Karpas-422 (cell line): ENCODE results near the gene NIN. TPM values are rescaled to one million over a fixed set of nuclear protein-coding genes. Genes with fewer than 3 reads are reported as not detected.
"Not testable (repeated sequence)": the region's sequence is repeated elsewhere in the genome, so short reads cannot be mapped to it uniquely, and the experiment has no call there.

Experiments used
- DNase-seq: peaks from one replicate; pipeline ENCODE4 v3.0.0-alpha.2; 2015
- H2AFZ ChIP-seq: fragments of 200-600 bp; sonication (generic); 2 replicates; pipeline ENCODE4 v1.6.1; 2014; ENCODE audit warnings: antibody characterized with exemption, low read length, mixed read lengths
- H3K27ac ChIP-seq: fragments of 200-600 bp; sonication (generic); 2 replicates; pipeline ENCODE4 v1.5.1; 2014; ENCODE audit warnings: mild to moderate bottlenecking, low read length, moderate library complexity
- H3K27me3 ChIP-seq: fragments of 200-600 bp; sonication (generic); 2 replicates; pipeline ENCODE4 v1.6.1; 2014; ENCODE audit warnings: low read length, mixed read lengths
- H3K36me3 ChIP-seq: fragments of 200-600 bp; sonication (generic); 2 replicates; pipeline ENCODE4 v1.6.1; 2014; ENCODE audit warnings: low read length, mixed read lengths; ENCODE audit not compliant: insufficient read depth
- H3K4me1 ChIP-seq: fragments of 200-600 bp; sonication (generic); 2 replicates; pipeline ENCODE4 v1.6.1; 2014; ENCODE audit warnings: mild to moderate bottlenecking, low read length, mixed read lengths
- H3K4me2 ChIP-seq: fragments of 200-600 bp; sonication (generic); 2 replicates; pipeline ENCODE4 v1.6.1; 2014; ENCODE audit warnings: low read length, low read depth, mild to moderate bottlenecking; ENCODE audit not compliant: poor library complexity, severe bottlenecking
- H3K4me3 ChIP-seq: fragments of 200-600 bp; sonication (generic); 2 replicates; pipeline ENCODE4 v1.5.1; 2014; ENCODE audit warnings: mild to moderate bottlenecking, antibody characterized with exemption, low read length, mixed read lengths
- H3K79me2 ChIP-seq: fragments of 200-600 bp; sonication (generic); 2 replicates; pipeline ENCODE4 v1.6.1; 2014; ENCODE audit warnings: mild to moderate bottlenecking, low read length, mixed read lengths
- H3K9ac ChIP-seq: fragments of 200-600 bp; sonication (generic); 2 replicates; pipeline ENCODE4 v1.6.0; 2014; ENCODE audit warnings: low read length
- H3K9me2 ChIP-seq: fragments of 200-600 bp; sonication (generic), shearing (Covaris generic); replicated peaks from 2 replicates; pipeline ENCODE4 v1.6.0; 2014; ENCODE audit warnings: mild to moderate bottlenecking, low read length, moderate library complexity; ENCODE audit not compliant: insufficient read depth
- H3K9me3 ChIP-seq: fragments of 300-700, 200-600 bp; sonication (generic); 2 replicates; pipeline ENCODE4 v1.6.1; 2014; ENCODE audit warnings: low read length, mixed read lengths
- H4K20me1 ChIP-seq: fragments of 200-600 bp; sonication (generic); 2 replicates; pipeline ENCODE4 v1.6.1; 2014; ENCODE audit warnings: mild to moderate bottlenecking, antibody characterized with exemption, low read length, low read depth; ENCODE audit not compliant: insufficient read depth
- total RNA-seq: library from RNA; depleted of rRNA; stranded (reverse); fragments of >200 nt; shearing (Covaris generic); gene quantifications from 2 replicates; pipeline ENCODE4 v1.2.3, GENCODE V29; 2014; ENCODE audit warnings: low replicate concordance

NIN gene
- total RNA-seq, 1 experiment from 2014 or later: 59.4 TPM

DNA sequence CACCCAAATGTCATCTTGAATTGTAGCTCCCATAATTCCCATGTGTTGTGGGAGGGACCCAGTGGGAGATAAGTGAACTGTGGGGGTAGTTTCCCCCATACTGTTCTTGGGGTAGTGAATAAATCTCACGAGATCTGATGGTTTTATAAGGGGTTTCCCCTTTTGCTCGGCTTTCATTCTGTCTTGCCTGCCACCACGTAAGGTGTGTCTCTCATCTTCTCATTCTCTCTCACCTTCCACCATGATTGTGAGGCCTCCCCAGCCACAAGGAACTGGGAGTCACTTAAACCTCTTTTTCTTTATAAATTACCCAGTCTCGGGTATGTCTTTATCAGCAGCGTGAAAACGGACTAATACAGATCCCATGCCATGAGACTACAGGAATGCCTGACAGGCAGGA lies 11.7 kb downstream of the NIN start:
- Histone ChIP-seq H3K79me2 (peaks cover 71% of the 10 kb centered on the region), H3K4me1 (peaks cover 62% of the 10 kb centered on the region), H3K36me3 (peaks cover 22% of the 10 kb centered on the region), H4K20me1 (peaks cover 10% of the 10 kb centered on the region), H3K27ac (0 out of 2 replicates have a peak overlapping the region, but pooled peaks have one; percentile 17)
- H3K4me2 ChIP-seq, H2AFZ ChIP-seq, H3K9ac ChIP-seq, H3K9me3 ChIP-seq, H3K9me2 ChIP-seq, H3K27me3 ChIP-seq, DNase-seq, H3K4me3 ChIP-seq: not testable (repeated sequence)

DNA sequence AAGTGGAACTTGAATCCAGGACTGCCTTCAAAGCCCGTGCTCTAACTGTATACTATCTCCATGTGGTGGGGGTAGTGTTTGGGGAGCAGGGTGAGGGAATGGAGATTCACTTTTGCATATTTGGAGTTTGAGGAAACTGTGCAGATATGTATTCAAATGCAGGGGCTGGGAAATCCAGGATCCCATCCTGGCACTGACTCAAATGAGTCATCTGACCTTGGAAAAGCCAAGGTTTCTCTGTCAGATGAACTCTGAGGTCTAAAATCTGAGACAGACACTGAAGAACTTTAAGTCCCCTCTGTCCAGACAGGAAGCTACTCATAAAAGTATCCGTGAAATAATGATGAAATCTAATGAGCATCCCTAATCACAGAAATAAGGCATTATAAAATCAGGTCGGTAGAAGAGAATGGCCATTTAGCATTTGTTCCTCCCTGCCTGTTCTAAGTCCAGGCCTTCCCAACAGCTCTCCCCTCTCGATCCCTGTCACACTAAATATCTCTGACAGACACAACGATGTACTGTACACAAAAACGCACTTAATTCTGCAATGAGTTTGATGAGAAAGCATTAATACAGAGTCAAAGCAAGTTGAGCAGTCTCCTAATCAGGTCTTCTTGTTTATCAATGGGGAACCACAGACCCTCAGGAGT lies 14.4 kb downstream of the NIN start:
- no peak overlapping the region for H3K27ac ChIP-seq
- H3K9ac ChIP-seq: no peak overlapping the region
- no peaks in the 10 kb centered on the region for H3K27me3 ChIP-seq
- peaks cover 53% of the 10 kb centered on the region for H3K4me1 ChIP-seq
- H3K79me2 ChIP-seq: peaks cover 87% of the 10 kb centered on the region
- H3K9me2 ChIP-seq: no peaks in the 10 kb centered on the region
- no peak overlapping the region for H3K4me2 ChIP-seq
- H4K20me1 ChIP-seq: peaks cover 14% of the 10 kb centered on the region
- peaks cover 22% of the 10 kb centered on the region for H3K36me3 ChIP-seq
- no peak overlapping the region for H3K4me3 ChIP-seq
- no peak overlapping the region for H2AFZ ChIP-seq
- no peak for DNase-seq
- no peaks in the 10 kb centered on the region for H3K9me3 ChIP-seq

DNA sequence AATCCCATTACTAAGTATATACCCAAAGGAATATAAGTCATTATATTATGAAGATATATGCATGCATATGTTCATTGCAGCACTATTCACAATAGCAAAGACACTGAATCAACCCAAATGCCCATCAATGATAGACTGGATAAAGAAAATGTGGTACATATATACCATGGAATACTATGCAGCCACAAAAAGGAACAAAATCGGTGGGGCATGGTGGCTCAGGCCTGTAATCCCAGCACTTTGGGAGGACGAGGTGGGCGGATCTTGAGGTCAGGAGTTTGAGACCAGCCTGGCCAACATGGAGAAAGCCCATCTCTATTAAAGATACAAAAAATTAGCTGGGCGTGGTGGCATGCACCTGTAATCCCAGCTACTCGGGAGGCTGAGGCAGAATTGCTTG lies 15.4 kb downstream of the NIN start:
- peaks cover 81% of the 10 kb centered on the region for H3K79me2 ChIP-seq
- not testable (repeated sequence) for H3K4me3 ChIP-seq, DNase-seq, H2AFZ ChIP-seq, H3K4me2 ChIP-seq, H3K9me3 ChIP-seq, H3K9me2 ChIP-seq, H3K9ac ChIP-seq, H3K27ac ChIP-seq, H3K27me3 ChIP-seq
- H3K4me1 ChIP-seq: peaks cover 43% of the 10 kb centered on the region
- peaks cover 14% of the 10 kb centered on the region for H4K20me1 ChIP-seq
- H3K36me3 ChIP-seq: peaks cover 22% of the 10 kb centered on the region

DNA sequence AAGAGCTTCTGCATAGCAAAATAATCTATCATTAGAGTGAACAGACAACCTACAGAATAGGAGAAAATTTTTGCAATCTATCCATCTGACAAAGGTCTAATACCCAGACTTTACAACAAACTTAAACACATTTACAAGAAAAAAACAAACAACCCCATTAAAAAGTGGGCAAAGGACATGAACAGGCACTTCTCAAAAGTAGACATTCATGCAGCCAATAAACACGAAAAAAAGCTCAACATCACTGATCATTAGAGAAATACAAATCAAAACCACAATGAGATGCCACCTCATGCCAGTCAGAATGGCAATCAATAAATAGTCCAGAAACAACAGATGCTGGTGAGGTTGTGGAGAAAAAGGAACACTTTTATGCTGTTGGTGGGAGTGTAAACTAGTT lies 15.9 kb downstream of the NIN start:
- Histone ChIP-seq H4K20me1 (peaks cover 14% of the 10 kb centered on the region), H3K79me2 (peaks cover 76% of the 10 kb centered on the region), H3K4me1 (peaks cover 39% of the 10 kb centered on the region), H3K36me3 (peaks cover 18% of the 10 kb centered on the region)
- not testable (repeated sequence) for H3K9ac ChIP-seq, H3K27ac ChIP-seq, DNase-seq, H3K27me3 ChIP-seq, H3K4me3 ChIP-seq, H2AFZ ChIP-seq, H3K9me3 ChIP-seq, H3K9me2 ChIP-seq, H3K4me2 ChIP-seq

DNA sequence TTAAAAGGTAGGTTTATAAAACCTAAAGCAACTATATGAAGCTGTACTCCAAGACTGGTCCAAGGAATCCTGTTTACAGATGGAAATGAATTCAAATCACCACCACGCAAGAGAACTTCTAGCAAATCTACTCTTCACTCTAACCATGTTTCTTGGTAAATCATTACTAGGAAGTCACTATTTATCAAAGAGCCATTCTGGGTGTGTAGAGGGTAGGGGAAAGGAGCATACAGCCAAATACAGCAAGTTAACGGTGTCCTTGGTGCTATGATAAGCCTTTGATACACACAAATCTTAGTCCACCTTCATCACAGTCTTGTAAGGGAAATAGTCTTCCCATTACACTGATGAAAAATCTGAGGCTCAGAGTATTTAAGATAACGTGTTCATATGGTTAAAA lies 16.8 kb downstream of the NIN start:
- no peak for DNase-seq
- H3K9me3 ChIP-seq: no peaks in the 10 kb centered on the region
- H4K20me1 ChIP-seq: peaks cover 16% of the 10 kb centered on the region
- H3K79me2 ChIP-seq: peaks cover 72% of the 10 kb centered on the region
- H3K4me3 ChIP-seq: no peak overlapping the region
- no peaks in the 10 kb centered on the region for H3K9me2 ChIP-seq
- no peak overlapping the region for H3K9ac ChIP-seq
- no peak overlapping the region for H2AFZ ChIP-seq
- H3K36me3 ChIP-seq: peaks cover 16% of the 10 kb centered on the region
- no peaks in the 10 kb centered on the region for H3K27me3 ChIP-seq
- H3K27ac ChIP-seq: peak overlapping the region; percentile 73
- peak overlapping the region; percentile 70 for H3K4me2 ChIP-seq
- H3K4me1 ChIP-seq: peaks cover 34% of the 10 kb centered on the region

DNA sequence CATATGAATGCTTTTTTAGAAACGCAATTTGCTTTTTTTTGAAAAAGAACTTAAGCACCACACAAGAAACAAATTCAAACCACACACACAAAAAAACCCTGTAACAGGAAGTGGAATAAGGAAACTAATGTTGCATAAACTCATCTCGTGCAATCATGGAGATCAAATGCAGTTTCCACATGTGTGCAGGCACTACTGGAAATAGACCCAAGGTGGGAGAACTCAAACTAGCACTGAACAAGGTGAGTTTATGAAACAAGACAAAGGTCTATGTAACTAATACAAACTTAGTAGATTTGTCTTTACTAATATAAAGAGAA lies 17.5 kb downstream of the NIN start:
- Histone ChIP-seq H2AFZ (0 out of 2 replicates have a peak overlapping the region, but pooled peaks have one; percentile 10), H3K9me3 (no peaks in the 10 kb centered on the region), H3K4me2 (peak overlapping the region; percentile 70), H3K4me1 (peaks cover 34% of the 10 kb centered on the region), H3K27ac (peak overlapping the region; percentile 73), H3K9ac (peak overlapping the region; percentile 33), H3K4me3 (peak overlapping the region; percentile 35), H4K20me1 (peaks cover 19% of the 10 kb centered on the region), H3K36me3 (peaks cover 16% of the 10 kb centered on the region), H3K27me3 (no peaks in the 10 kb centered on the region), H3K79me2 (peaks cover 68% of the 10 kb centered on the region), H3K9me2 (no peaks in the 10 kb centered on the region)
- DNase-seq: peak; percentile 87

DNA sequence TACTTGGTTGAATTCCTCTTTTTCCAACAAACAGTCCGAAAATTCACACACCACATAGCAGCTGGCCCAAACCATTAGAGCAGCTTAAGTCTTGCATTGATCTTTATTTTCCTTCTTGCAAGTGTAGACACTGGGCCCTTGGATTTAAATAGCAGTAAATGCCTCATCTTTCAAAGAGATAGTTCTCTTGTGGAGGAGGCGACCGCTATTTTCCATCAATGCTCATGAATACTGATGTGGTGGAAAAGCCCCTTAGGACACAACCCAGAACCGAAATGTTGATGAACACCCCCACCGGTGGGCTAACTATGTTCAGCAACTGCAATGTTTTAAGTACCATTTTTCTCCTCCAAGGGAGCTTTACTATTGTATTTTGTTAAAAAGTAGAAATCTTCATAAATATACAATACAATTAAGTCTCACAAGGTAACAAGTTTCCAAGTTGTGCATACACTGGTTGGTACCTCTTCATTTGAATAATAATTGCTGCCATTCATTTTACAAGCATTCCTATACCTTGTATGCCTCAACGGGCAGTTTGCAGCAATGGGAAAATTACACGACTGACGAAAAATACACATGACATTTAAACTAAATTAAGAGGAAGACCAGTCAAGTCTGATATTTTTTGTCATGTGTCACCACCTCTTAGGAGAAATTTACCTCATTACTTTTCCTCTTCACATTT lies 18.0 kb downstream of the NIN start:
- no peaks in the 10 kb centered on the region for H3K27me3 ChIP-seq
- H3K4me2 ChIP-seq: peak overlapping the region; percentile 70
- H3K79me2 ChIP-seq: peaks cover 69% of the 10 kb centered on the region
- H3K4me1 ChIP-seq: peaks cover 34% of the 10 kb centered on the region
- H3K9me2 ChIP-seq: no peaks in the 10 kb centered on the region
- DNase-seq: no peak
- H3K9me3 ChIP-seq: no peaks in the 10 kb centered on the region
- peaks cover 24% of the 10 kb centered on the region for H4K20me1 ChIP-seq
- H2AFZ ChIP-seq: 0 out of 2 replicates have a peak overlapping the region, but pooled peaks have one; percentile 10
- peak overlapping the region; percentile 35 for H3K4me3 ChIP-seq
- H3K27ac ChIP-seq: peak overlapping the region; percentile 73
- peak overlapping the region; percentile 33 for H3K9ac ChIP-seq
- H3K36me3 ChIP-seq: peaks cover 16% of the 10 kb centered on the region

DNA sequence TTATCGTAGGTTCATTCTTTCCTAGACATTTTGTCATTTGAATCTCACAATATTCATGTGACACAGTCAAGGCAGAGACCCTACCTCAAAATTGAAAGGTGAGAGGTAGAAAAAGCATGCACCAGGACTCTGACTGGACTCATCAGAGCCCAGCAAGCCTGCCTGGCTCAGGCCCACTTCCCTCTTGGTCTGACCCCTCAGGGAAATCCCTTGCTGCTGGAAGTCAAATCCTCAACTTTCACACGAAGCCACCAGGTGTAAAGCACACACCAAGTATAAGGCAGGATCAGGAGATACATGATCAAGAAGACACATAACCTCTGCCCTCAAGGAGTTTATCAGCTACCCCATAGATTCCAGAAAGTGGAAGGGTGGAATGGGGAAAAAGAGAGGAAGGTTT lies 18.8 kb downstream of the NIN start:
- Histone ChIP-seq H2AFZ (no peak overlapping the region), H3K9me3 (no peaks in the 10 kb centered on the region), H3K9me2 (no peaks in the 10 kb centered on the region), H3K4me1 (peaks cover 30% of the 10 kb centered on the region), H3K27me3 (no peaks in the 10 kb centered on the region), H3K4me3 (no peak overlapping the region), H3K9ac (no peak overlapping the region), H4K20me1 (peaks cover 29% of the 10 kb centered on the region), H3K27ac (no peak overlapping the region), H3K4me2 (no peak overlapping the region), H3K79me2 (peaks cover 67% of the 10 kb centered on the region), H3K36me3 (peaks cover 16% of the 10 kb centered on the region)
- DNase-seq: no peak
